Uterus (tissue), 4 donors: Measurements from ENCODE around the gene IL22. TPM values are rescaled to one million over a fixed set of nuclear protein-coding genes. Genes with fewer than 3 reads are reported as not detected.

Experiments used
- DNase-seq, 2 donors: peaks; one replicate each; pipeline ENCODE4 v3.0.0-alpha.2; 2019 to 2020
- H3K27ac ChIP-seq, 2 donors: fragments of 200-600 bp; sonication (generic); 1 replicate in 1 of 2; 2 replicates in 1 of 2; pipeline ENCODE4 v1.5.1; 2016 to 2018
- H3K27me3 ChIP-seq, 2 donors: fragments of 200-600 bp; sonication (generic); one replicate each; pipeline ENCODE4 v1.5.1; 2018 to 2019; ENCODE audit warnings: control low read depth in 1 of 2
- H3K36me3 ChIP-seq, 2 donors: fragments of 200-600 bp; sonication (generic); one replicate each; pipeline ENCODE4 v1.5.1; 2019; ENCODE audit warnings: control low read depth in 1 of 2
- H3K4me1 ChIP-seq, 2 donors: fragments of 200-600 bp; sonication (generic); one replicate each; pipeline ENCODE4 v1.5.1; 2018 to 2019; ENCODE audit warnings: control low read depth in 1 of 2
- H3K4me3 ChIP-seq, 2 donors: fragments of 200-600 bp; sonication (generic); 1 replicate in 1 of 2; 2 replicates in 1 of 2; pipeline ENCODE4 v1.5.1; 2018 to 2019; ENCODE audit warnings: mild to moderate bottlenecking in 1 of 2
- H3K9me3 ChIP-seq, 2 donors: fragments of 200-600 bp; sonication (generic); one replicate each; pipeline ENCODE4 v1.5.1; 2019; ENCODE audit warnings: control low read depth in 1 of 2
- CTCF ChIP-seq, 4 experiments: fragments of 200-600 bp in 2 of 4; fragments of 450-650 bp in 2 of 4; sonication (generic) in 2 of 4; IDR thresholded peaks; one replicate each; pipeline ENCODE4 v1.5.1; 2016 to 2019; ENCODE audit warnings: antibody characterized with exemption in 4 of 4, mild to moderate bottlenecking in 2 of 4, moderate library complexity in 1 of 4
- POLR2A ChIP-seq, 2 donors: fragments of 450-650 bp; IDR thresholded peaks; one replicate each; pipeline ENCODE4 v1.6.1; 2016; ENCODE audit warnings: antibody characterized with exemption in 2 of 2, mild to moderate bottlenecking in 1 of 2, moderate library complexity in 1 of 2
- intact Hi-C: fragments of 100-400 bp; cut with DNase I; formaldehyde crosslinking; loops from one replicate; pipeline ENCODE4 v1.15.1; 2023; ENCODE audit warnings: low total_unique reads
- total RNA-seq, 4 donors: library from RNA; depleted of rRNA in 3 of 4; stranded (reverse); fragments of >200 nt in 3 of 4; gene quantifications; one replicate each; pipeline versions ENCODE4 v1.1.0 to v1.2.4, GENCODE V29; 2014 to 2023
- donor health status: DM: yes; HTN: yes; CAD: no.

The IL22 gene
- total RNA-seq, 4 donors from 2014 or later = not detected

GRCh38 chr12:68259318-68259940 is 6.0 kb upstream of the IL22 start:
- no peaks in the 10 kb centered on the region for H3K36me3 ChIP-seq
- intact Hi-C loops = no loop called here
- H3K9me3 ChIP-seq = no peaks in the 10 kb centered on the region
- no peak overlapping the region for H3K27ac ChIP-seq
- H3K4me1 ChIP-seq = no peaks in the 10 kb centered on the region
- no peaks in the 10 kb centered on the region for H3K27me3 ChIP-seq
- no peak for DNase-seq
- no peak overlapping the region for H3K4me3 ChIP-seq
- TF ChIP-seq POLR2A (IDR thresholded peaks at IDR 0.05) = no peak
- no peak for TF ChIP-seq CTCF (IDR thresholded peaks at IDR 0.05)

- no peak for TF ChIP-seq POLR2A (IDR thresholded peaks at IDR 0.05)
- TF ChIP-seq CTCF (IDR thresholded peaks at IDR 0.05) = no peak
- no peaks in the 10 kb centered on the region for H3K9me3 ChIP-seq
- no peaks in the 10 kb centered on the region for H3K27me3 ChIP-seq
- no peaks in the 10 kb centered on the region for H3K4me1 ChIP-seq
- no peaks in the 10 kb centered on the region for H3K36me3 ChIP-seq
- no peak overlapping the region for H3K27ac ChIP-seq
- H3K4me3 ChIP-seq = no peak overlapping the region
- intact Hi-C loops = no loop called here
- no peak for DNase-seq
These were observed 1.3 kb downstream of the IL22 start for GRCh38 chr12:68252077-68252476.

- H3K4me1 ChIP-seq = no peaks in the 10 kb centered on the region
- no peaks in the 10 kb centered on the region for H3K27me3 ChIP-seq
- intact Hi-C loops = no loop called here
- no peaks in the 10 kb centered on the region for H3K9me3 ChIP-seq
- TF ChIP-seq CTCF (IDR thresholded peaks at IDR 0.05) = no peak
- TF ChIP-seq POLR2A (IDR thresholded peaks at IDR 0.05) = no peak
- no peaks in the 10 kb centered on the region for H3K36me3 ChIP-seq
- DNase-seq = no peak
- no peak overlapping the region for H3K4me3 ChIP-seq
- no peak overlapping the region for H3K27ac ChIP-seq
These were observed 3.0 kb downstream of the IL22 start for GRCh38 chr12:68250454-68250853.

- Histone ChIP-seq H3K36me3 (no peaks in the 10 kb centered on the region), H3K27me3 (no peaks in the 10 kb centered on the region), H3K27ac (peak overlapping the region in 1 of 2 donors; percentile 86), H3K4me3 (no peak overlapping the region), H3K9me3 (no peaks in the 10 kb centered on the region), H3K4me1 (no peaks in the 10 kb centered on the region)
- TF ChIP-seq CTCF (IDR thresholded peaks at IDR 0.05) (no peak), POLR2A (IDR thresholded peaks at IDR 0.05) (no peak)
- DNase-seq = no peak
- intact Hi-C loops = no loop called here
These were observed 5.6 kb downstream of the IL22 start for GRCh38 chr12:68247785-68248184.

- H3K36me3 ChIP-seq = no peaks in the 10 kb centered on the region
- TF ChIP-seq CTCF (IDR thresholded peaks at IDR 0.05) (no peak), POLR2A (IDR thresholded peaks at IDR 0.05) (no peak)
- H3K27ac ChIP-seq = peak overlapping the region; percentile 86 to 88
- no peaks in the 10 kb centered on the region for H3K9me3 ChIP-seq
- intact Hi-C loops = no loop called here
- H3K27me3 ChIP-seq = no peaks in the 10 kb centered on the region
- no peaks in the 10 kb centered on the region for H3K4me1 ChIP-seq
- DNase-seq = peak in 1 of 2 donors; percentile 32
- no peak overlapping the region for H3K4me3 ChIP-seq
These were observed 7.1 kb downstream of the IL22 start for GRCh38 chr12:68246350-68246749.
